ENCODE measurements around the gene ADAMTSL3. TPM values are rescaled to one million over a fixed set of nuclear protein-coding genes. Genes with fewer than 3 reads are reported as not detected.

ADAMTSL3 gene
- total RNA-seq, 1 donor from 2014 or later: 0.64 TPM

DNA sequence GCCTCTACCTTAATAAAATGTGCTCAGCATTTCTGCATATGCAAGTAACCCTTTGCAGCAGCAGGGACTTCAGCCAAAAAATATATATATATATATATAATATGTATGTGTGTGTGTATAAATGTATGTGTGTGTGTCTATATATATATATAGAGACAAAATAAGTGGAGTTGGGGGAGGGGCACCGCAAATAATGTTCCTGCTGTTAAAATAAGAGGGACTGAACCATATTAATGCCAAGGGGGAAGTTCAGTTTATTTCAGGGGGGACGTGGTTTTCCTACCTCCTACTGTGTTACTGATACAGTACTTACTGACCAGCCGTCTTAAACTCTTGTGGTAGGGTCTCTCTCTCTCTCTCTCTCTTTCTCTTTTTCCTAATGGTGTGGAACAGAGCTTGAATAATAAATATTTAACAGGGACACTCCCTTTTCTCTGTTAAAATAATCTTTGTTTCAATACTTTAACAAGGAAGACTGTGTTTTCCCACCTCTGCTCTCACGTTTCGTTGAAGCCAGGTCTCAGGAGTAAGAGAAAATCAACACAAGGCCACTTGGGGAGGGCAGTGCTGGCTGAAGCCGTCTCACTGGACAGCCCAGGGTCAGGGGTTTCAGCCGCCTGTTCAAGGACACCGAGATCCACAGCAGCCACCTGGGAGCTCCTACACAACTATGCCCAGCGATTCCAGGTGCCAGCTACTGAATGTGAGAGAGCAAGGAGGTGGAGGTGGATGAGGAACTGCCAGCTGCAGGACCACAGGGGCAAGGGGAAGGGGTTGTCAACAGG, 42.8 kb upstream of the ADAMTSL3 start:
- TF ChIP-seq, protein P1, sequence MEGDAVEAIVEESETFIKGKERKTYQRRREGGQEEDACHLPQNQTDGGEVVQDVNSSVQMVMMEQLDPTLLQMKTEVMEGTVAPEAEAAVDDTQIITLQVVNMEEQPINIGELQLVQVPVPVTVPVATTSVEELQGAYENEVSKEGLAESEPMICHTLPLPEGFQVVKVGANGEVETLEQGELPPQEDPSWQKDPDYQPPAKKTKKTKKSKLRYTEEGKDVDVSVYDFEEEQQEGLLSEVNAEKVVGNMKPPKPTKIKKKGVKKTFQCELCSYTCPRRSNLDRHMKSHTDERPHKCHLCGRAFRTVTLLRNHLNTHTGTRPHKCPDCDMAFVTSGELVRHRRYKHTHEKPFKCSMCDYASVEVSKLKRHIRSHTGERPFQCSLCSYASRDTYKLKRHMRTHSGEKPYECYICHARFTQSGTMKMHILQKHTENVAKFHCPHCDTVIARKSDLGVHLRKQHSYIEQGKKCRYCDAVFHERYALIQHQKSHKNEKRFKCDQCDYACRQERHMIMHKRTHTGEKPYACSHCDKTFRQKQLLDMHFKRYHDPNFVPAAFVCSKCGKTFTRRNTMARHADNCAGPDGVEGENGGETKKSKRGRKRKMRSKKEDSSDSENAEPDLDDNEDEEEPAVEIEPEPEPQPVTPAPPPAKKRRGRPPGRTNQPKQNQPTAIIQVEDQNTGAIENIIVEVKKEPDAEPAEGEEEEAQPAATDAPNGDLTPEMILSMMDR (IDR thresholded peaks at IDR 0.05; ENCODE audit: unreplicated experiment): no peak
- H3K27me3 Mint-ChIP-seq (ENCODE audit: unreplicated experiment): no peaks in the 10 kb centered on the region

DNA sequence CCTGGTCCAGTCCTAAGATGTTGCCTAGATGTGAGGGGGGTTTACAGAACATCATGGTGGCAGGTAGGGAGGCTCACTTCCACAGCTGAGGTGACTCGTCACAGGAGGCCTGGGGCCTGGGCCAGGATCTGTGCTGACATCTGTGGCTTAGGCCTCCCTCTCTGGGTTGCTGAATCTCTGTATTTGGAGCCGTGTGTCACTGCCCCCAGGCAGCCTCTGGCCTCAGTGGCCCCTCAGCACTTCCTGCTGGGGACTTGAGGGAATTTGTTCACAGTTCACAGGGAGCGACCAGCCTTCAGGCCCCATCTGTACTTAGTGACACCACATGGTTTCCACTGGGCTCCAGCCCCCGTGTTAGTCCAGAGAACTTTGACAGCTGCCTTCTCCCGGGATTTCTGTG, 41.7 kb upstream of the ADAMTSL3 start:
- no peak overlapping the region for H3K27ac Mint-ChIP-seq (ENCODE audit: unreplicated experiment)
- H3K27me3 Mint-ChIP-seq (ENCODE audit: unreplicated experiment): no peaks in the 10 kb centered on the region
- no peak for DNase-seq (ENCODE audit: low spot score)
- no peaks in the 10 kb centered on the region for H3K4me1 Mint-ChIP-seq (ENCODE audit: unreplicated experiment)
- TF ChIP-seq, protein P1 (IDR thresholded peaks at IDR 0.05; ENCODE audit: unreplicated experiment): no peak
- H3K36me3 Mint-ChIP-seq (ENCODE audit: low read depth, unreplicated experiment): no peaks in the 10 kb centered on the region
- H3K4me3 Mint-ChIP-seq (ENCODE audit: unreplicated experiment): no peak overlapping the region
- no peaks in the 10 kb centered on the region for H3K9me3 Mint-ChIP-seq (ENCODE audit: unreplicated experiment)

More for the DNA sequence above, 42.8 kb upstream of the ADAMTSL3 start:
- DNase-seq (ENCODE audit: low spot score): no peak
- Mint-ChIP-seq H3K4me1 (ENCODE audit: unreplicated experiment) (no peaks in the 10 kb centered on the region), H3K36me3 (ENCODE audit: low read depth, unreplicated experiment) (no peaks in the 10 kb centered on the region), H3K9me3 (ENCODE audit: unreplicated experiment) (no peaks in the 10 kb centered on the region), H3K4me3 (ENCODE audit: unreplicated experiment) (no peak overlapping the region), H3K27ac (ENCODE audit: unreplicated experiment) (no peak overlapping the region)

DNA sequence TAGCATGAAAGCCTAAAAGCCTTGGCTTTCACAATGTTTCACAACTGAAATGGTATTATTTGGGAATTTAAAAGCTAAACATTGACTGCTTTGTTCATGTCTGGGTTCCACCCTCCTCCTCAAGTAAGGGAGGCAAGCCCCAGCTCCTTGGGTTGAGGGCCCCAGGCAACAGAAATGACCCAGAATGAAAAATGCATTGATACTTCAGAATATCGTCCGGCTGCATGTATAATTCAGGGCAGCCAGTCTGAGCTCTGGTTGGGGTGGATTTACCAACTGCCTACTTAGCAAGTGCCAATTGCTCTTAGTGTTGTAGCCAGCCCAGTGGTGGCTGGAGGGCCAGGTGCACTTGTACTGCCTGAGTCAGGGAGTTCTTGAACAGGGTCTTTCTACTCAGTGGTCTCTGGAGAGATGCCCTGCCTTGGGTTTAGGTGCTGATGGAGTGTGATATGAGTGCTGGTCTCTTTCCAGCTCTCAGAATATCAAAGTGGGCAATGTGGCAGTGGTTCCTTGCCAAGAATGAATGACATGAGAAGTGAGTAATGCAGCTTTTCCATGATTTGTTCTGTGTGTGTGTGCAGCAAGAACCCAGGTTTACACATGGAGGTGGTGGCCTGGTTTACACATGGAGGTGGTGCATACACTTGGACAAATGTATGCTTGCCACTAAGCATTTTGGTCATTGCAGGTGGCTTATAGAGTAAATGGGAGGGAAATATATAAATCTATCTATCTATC, 40.9 kb upstream of the ADAMTSL3 start:
- Mint-ChIP-seq H3K9me3 (ENCODE audit: unreplicated experiment) (no peaks in the 10 kb centered on the region), H3K27ac (ENCODE audit: unreplicated experiment) (no peak overlapping the region), H3K4me1 (ENCODE audit: unreplicated experiment) (no peaks in the 10 kb centered on the region), H3K27me3 (ENCODE audit: unreplicated experiment) (no peaks in the 10 kb centered on the region), H3K36me3 (ENCODE audit: low read depth, unreplicated experiment) (no peaks in the 10 kb centered on the region), H3K4me3 (ENCODE audit: unreplicated experiment) (no peak overlapping the region)
- no peak for DNase-seq (ENCODE audit: low spot score)
- TF ChIP-seq, protein P1 (IDR thresholded peaks at IDR 0.05; ENCODE audit: unreplicated experiment): no peak

DNA sequence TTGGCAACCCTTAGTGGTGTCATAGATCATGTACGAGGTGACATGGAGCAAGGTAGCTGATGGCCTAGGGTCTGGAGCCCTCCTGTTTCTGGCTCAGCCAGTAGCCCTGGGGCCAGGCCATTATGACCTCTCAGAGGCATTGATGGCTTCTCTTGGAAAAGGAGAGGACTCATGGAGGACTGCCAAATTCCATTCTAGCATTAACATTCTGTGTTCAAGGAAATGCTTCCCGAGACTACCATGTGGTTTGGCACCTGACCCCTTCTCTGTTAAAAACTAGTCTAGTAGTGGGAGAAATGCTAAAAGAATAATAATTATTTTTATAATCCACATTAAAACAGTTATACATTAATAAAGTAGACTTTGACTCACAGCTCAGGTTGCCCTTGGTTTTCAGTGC, 40.2 kb upstream of the ADAMTSL3 start:
- H3K36me3 Mint-ChIP-seq (ENCODE audit: low read depth, unreplicated experiment): no peaks in the 10 kb centered on the region
- H3K4me3 Mint-ChIP-seq (ENCODE audit: unreplicated experiment): no peak overlapping the region

More for the DNA sequence above, 40.2 kb upstream of the ADAMTSL3 start:
- Mint-ChIP-seq H3K27me3 (ENCODE audit: unreplicated experiment) (no peaks in the 10 kb centered on the region), H3K9me3 (ENCODE audit: unreplicated experiment) (no peaks in the 10 kb centered on the region), H3K4me1 (ENCODE audit: unreplicated experiment) (no peaks in the 10 kb centered on the region), H3K27ac (ENCODE audit: unreplicated experiment) (no peak overlapping the region)
- no peak for DNase-seq (ENCODE audit: low spot score)
- TF ChIP-seq, protein P1 (IDR thresholded peaks at IDR 0.05; ENCODE audit: unreplicated experiment): no peak
